Mammary epithelial cell (primary cell): ENCODE data around the gene YPEL5.

Experiments
- EZH2 ChIP-seq: IDR thresholded peaks from 2 replicates; pipeline ENCODE4 v1.6.1; 2012; ENCODE audit warnings: low read length, inconsistent platforms, borderline replicate concordance
- TF ChIP-seq, protein P1 (sequence below), 2 donors: IDR thresholded peaks in 1 of 2; conservative IDR thresholded peaks in 1 of 2; 2 replicates each; pipeline ENCODE4 v1.5.1; 2011 to 2012; ENCODE audit warnings: inconsistent platforms in 2 of 2, low read length in 2 of 2, mild to moderate bottlenecking in 2 of 2, control low read depth in 1 of 2, low read depth in 1 of 2; ENCODE audit not compliant: insufficient read depth in 1 of 2; ENCODE audit errors: extremely low read depth in 1 of 2

DNA sequence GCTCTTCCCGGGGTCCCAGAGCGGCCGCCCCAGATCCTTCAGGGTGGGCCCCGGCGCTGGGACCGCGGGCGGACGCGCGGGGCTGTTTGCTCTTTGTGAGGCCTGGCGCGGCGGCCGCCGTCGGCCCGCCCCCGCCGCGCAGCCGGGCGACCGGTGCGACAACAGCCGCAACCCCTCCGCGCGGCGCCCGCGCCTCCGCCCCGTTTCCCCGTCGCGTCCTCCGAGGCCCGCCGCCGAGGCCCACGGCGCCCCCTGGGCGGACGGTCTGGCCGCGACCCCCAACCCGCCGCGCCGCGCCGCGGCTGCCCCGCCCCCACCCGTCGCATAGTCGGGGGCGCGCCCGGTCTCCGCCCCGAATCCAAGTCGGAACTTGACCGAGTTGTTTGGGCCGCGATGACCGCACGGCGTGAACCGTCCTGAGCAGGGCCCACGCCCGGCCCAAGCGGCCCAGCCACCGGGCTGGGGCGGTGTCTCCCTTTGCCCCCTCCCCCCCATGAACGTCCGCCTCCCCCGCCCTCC, 448 bp downstream of the YPEL5 start:
- TF ChIP-seq, protein P1, sequence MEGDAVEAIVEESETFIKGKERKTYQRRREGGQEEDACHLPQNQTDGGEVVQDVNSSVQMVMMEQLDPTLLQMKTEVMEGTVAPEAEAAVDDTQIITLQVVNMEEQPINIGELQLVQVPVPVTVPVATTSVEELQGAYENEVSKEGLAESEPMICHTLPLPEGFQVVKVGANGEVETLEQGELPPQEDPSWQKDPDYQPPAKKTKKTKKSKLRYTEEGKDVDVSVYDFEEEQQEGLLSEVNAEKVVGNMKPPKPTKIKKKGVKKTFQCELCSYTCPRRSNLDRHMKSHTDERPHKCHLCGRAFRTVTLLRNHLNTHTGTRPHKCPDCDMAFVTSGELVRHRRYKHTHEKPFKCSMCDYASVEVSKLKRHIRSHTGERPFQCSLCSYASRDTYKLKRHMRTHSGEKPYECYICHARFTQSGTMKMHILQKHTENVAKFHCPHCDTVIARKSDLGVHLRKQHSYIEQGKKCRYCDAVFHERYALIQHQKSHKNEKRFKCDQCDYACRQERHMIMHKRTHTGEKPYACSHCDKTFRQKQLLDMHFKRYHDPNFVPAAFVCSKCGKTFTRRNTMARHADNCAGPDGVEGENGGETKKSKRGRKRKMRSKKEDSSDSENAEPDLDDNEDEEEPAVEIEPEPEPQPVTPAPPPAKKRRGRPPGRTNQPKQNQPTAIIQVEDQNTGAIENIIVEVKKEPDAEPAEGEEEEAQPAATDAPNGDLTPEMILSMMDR (conservative IDR thresholded peaks at IDR 0.05 in 1 of 2, IDR thresholded peaks at IDR 0.05 in 1 of 2; ENCODE audit: extremely low read depth in 1 of 2, insufficient read depth in 1 of 2, low read depth in 1 of 2, low read length in 2 of 2): no peak
- TF ChIP-seq EZH2: no peak
